ELR (cell line): ENCODE data around the gene NUP93.

Source experiments
- DNase-seq: peaks from one replicate; pipeline ENCODE4 v3.0.0-alpha.2; 2015; ENCODE audit warnings: low read depth

The NUP93 gene

DNA sequence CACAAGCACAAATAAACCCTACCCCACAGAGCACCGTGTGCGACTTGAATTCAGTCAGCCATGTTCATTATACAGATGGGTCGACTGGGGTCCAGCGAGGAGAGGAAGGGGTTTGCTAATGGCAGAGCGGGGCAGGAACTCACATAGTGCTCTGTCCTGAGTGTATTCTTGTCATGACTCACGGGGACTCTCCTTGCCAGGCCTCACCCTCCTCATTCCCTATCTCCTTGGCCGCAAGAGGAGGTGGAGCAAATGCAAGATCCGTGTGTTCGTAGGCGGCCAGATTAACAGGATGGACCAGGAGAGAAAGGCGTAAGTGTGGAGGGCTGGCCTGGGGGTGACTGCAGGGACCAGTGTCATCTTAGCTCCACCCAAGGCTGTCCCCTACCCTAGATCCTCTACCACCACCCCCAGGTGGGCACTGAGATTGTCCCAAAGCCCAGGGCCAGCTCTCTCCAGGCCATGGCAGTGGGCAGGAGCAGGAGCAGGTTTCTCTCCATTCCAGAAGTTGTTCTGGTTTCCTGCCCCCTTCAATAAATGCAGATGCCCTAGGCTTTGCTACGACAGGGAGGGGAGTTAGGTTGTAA lies 164.5 kb downstream of the NUP93 start:
- no peak for DNase-seq

DNA sequence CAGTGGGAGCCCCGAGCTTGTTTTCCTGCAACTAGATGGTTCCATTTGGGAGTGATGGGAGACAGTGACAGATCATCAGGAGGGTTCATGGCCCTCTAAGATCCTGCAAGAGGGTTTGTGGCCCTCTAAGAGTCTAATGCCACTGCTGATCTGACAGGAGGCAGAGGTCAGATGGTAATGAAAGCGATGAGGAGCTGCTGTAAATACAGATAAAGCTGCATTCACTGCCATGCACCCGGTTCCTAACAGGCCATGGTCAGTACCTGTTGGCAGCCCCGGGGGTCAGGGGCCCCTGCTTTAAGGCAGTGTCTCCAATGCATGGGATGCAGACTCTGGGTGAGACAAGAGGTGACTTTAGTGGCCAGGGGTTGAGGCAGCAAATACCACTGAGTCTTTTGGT lies 165.9 kb downstream of the NUP93 start:
- no peak for DNase-seq

- DNase-seq, result no peak
These were observed 166.3 kb downstream of the NUP93 start for GRCh38 chr16:56896244-56896643.

DNA sequence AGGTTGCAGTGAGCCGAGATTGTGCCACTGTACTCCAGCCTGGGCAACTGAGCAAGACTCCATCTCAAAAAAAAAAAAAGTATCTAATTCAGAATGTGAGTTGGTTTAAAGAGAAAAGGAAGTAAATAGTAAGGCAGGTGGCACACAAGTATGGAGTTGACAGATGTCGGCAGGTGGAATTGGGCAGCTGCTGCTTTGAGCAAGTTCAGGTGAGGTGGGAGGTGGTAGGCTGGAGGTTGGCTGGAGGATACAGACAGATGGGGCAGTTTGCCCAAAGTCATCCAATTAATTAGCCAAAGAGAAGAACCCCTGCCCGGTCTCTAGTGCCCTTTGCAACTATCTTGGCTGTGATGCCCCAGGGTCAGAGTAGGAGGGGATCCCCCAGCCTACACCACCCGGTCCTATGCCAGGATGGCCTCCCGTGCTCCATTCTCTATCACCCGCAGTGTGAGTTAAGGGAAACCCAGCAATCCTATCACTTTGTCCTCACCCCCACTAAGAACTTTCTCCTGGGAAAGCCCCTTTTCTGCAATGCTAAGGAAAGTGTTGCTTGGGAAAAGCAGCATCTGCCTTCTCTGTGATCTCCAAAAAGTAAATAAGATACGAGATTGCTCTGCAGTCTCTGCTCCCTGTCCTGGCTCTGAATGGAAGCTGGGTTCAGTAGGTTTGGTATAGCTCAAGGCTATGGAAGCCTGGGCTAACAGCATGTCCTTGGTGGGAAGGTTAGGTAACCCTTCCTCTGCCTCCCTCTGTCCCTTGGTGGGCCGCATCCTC lies 167.3 kb downstream of the NUP93 start:
- no peak for DNase-seq

GRCh38 chr16:56898847-56899246 lies 168.9 kb downstream of the NUP93 start:
- DNase-seq, result no peak
